H1 (cell line): ENCODE results near the gene SYNPO. TPM values are rescaled to one million over a fixed set of nuclear protein-coding genes. Genes with fewer than 3 reads are reported as not detected.

Source experiments
- CTCF ChIA-PET: fragments of 300-600 bp; sonication (Branson Sonifier 250); formaldehyde crosslinking; loops from one replicate; lab custom pipeline; 2021; ENCODE audit not compliant: partially characterized antibody; lab: Charles Lee
- POLR2A ChIA-PET: fragments of 300-600 bp; sonication (Branson Sonifier 250); formaldehyde crosslinking; loops from one replicate; lab custom pipeline; 2021; ENCODE audit warnings: inconsistent platforms; ENCODE audit not compliant: partially characterized antibody; lab: Charles Lee
- DNase-seq, 2 experiments: peaks; one replicate each; pipeline versions ENCODE4 v3.0.0 to v3.0.0-alpha.2; 2010 to 2022; ENCODE audit warnings: low spot score in 2 of 2, low read depth in 1 of 2, mixed read lengths in 1 of 2
- FAIRE-seq: peaks from 2 replicates; lab custom pipeline; 2011; peaks lifted over from hg19 to GRCh38; lab: Jason Lieb, UNC
- H2AFZ ChIP-seq: 2 replicates; pipeline ENCODE4 v1.8.1; 2012; ENCODE audit warnings: low read length, inconsistent platforms
- H2AK5ac ChIP-seq: 2 replicates; pipeline ENCODE4 v1.6.1; 2013; ENCODE audit warnings: low read depth, low read length
- H2BK120ac ChIP-seq: replicated peaks from 2 replicates; pipeline ENCODE3; 2013; ENCODE audit warnings: low read depth, low read length, inconsistent platforms
- H2BK12ac ChIP-seq: 2 replicates; pipeline ENCODE4 v1.6.1; 2013; ENCODE audit warnings: low read depth, low read length
- H2BK15ac ChIP-seq: 2 replicates; pipeline ENCODE4 v1.6.1; 2013; ENCODE audit warnings: low read length
- H2BK20ac ChIP-seq: 2 replicates; pipeline ENCODE4 v1.6.1; 2013; ENCODE audit warnings: low read length
- H2BK5ac ChIP-seq: 2 replicates; pipeline ENCODE4 v1.6.1; 2013; ENCODE audit warnings: low read depth, low read length
- H3K14ac ChIP-seq: 2 replicates; pipeline ENCODE4 v1.6.1; 2013; ENCODE audit warnings: inconsistent platforms; ENCODE audit not compliant: insufficient read length
- H3K18ac ChIP-seq: 2 replicates; pipeline ENCODE4 v1.6.1; 2013; ENCODE audit warnings: low read length; ENCODE audit errors: extremely low read depth
- H3K23ac ChIP-seq: 2 replicates; pipeline ENCODE4 v1.6.1; 2013; ENCODE audit warnings: inconsistent platforms; ENCODE audit not compliant: insufficient read length
- H3K23me2 ChIP-seq: 2 replicates; pipeline ENCODE4 v1.6.1; 2013; ENCODE audit warnings: low read depth, low read length
- H3K27ac ChIP-seq: 2 replicates; pipeline ENCODE4 v1.6.1; 2011; ENCODE audit warnings: low read depth, low read length, inconsistent platforms
- H3K27me3 ChIP-seq, 4 experiments: replicated peaks in 1 of 4; 1 replicate in 1 of 4; 2 replicates in 3 of 4; pipeline versions ENCODE4 v1.6.1 to v1.8.1; 2011 to 2013; ENCODE audit warnings: low read length in 3 of 4, mild to moderate bottlenecking in 3 of 4, inconsistent platforms in 2 of 4, mixed read lengths in 2 of 4, moderate library complexity in 1 of 4; ENCODE audit not compliant: control insufficient read depth in 3 of 4, insufficient read depth in 3 of 4; ENCODE audit errors: extremely low read depth in 1 of 4
- H3K36me3 ChIP-seq, 4 experiments: 2 replicates each; pipeline versions ENCODE4 v1.6.1 to v1.8.1; 2011 to 2013; ENCODE audit warnings: mild to moderate bottlenecking in 4 of 4, low read length in 3 of 4, moderate library complexity in 2 of 4, control low read depth in 1 of 4, inconsistent platforms in 1 of 4; ENCODE audit not compliant: insufficient read depth in 4 of 4, control insufficient read depth in 2 of 4
- H3K4ac ChIP-seq: replicated peaks from 2 replicates; pipeline ENCODE3; 2013; ENCODE audit warnings: low read length, low read depth, mixed read lengths, inconsistent platforms; ENCODE audit not compliant: insufficient read length
- H3K4me1 ChIP-seq, 4 experiments: replicated peaks in 1 of 4; 1 replicate in 1 of 4; 2 replicates in 3 of 4; pipeline versions ENCODE4 v1.6.1 to v1.8.1; 2011 to 2013; ENCODE audit warnings: low read length in 3 of 4, inconsistent platforms in 2 of 4, mixed read lengths in 1 of 4; ENCODE audit not compliant: insufficient read depth in 4 of 4, control insufficient read depth in 3 of 4
- H3K4me2 ChIP-seq, 2 experiments: 2 replicates each; pipeline versions ENCODE4 v1.6.1 to v1.8.1; 2011 to 2013; ENCODE audit warnings: low read depth in 2 of 2, low read length in 2 of 2, control low read depth in 1 of 2, inconsistent platforms in 1 of 2, mild to moderate bottlenecking in 1 of 2; ENCODE audit not compliant: insufficient read depth in 1 of 2
- H3K4me3 ChIP-seq, 4 experiments: fragments of 200-600, 300-600 bp in 1 of 4; sonication (generic), shearing (Covaris generic), sonication (Bioruptor Twin) in 1 of 4; 2 replicates each; pipeline versions ENCODE4 v1.5.1 to v1.8.1; 2011 to 2016; ENCODE audit warnings: low read length in 4 of 4, low read depth in 3 of 4, control low read depth in 2 of 4, inconsistent platforms in 2 of 4, mild to moderate bottlenecking in 2 of 4, mixed read lengths in 1 of 4, moderate library complexity in 1 of 4; ENCODE audit not compliant: insufficient read depth in 2 of 4; ENCODE audit errors: extremely low read depth in 1 of 4
- H3K56ac ChIP-seq: replicated peaks from 2 replicates; pipeline ENCODE3; 2013; ENCODE audit warnings: low read depth, mild to moderate bottlenecking, mixed read lengths, low read length, inconsistent platforms; ENCODE audit not compliant: insufficient read length
- H3K79me1 ChIP-seq: 2 replicates; pipeline ENCODE4 v1.6.1; 2013; ENCODE audit warnings: low read depth, low read length, control low read depth
- H3K79me2 ChIP-seq, 2 experiments: 2 replicates each; pipeline versions ENCODE4 v1.6.1 to v1.8.1; 2012 to 2013; ENCODE audit warnings: low read length in 2 of 2, mild to moderate bottlenecking in 2 of 2, inconsistent platforms in 1 of 2; ENCODE audit not compliant: insufficient read depth in 2 of 2, control insufficient read depth in 1 of 2
- H3K9ac ChIP-seq, 4 experiments: replicated peaks in 1 of 4; 1 replicate in 1 of 4; 2 replicates in 3 of 4; pipeline versions ENCODE4 v1.6.1 to v1.8.1; 2011 to 2013; ENCODE audit warnings: low read depth in 3 of 4, low read length in 3 of 4, control low read depth in 2 of 4, mild to moderate bottlenecking in 2 of 4, moderate library complexity in 2 of 4, inconsistent platforms in 1 of 4; ENCODE audit errors: extremely low read depth in 1 of 4
- H3K9me3 ChIP-seq, 2 experiments: 2 replicates each; pipeline versions ENCODE4 v1.6.1 to v1.8.1; 2012 to 2013; ENCODE audit warnings: mild to moderate bottlenecking in 2 of 2, moderate library complexity in 2 of 2, control low read depth in 1 of 2, inconsistent platforms in 1 of 2, low read depth in 1 of 2, low read length in 1 of 2, mixed read lengths in 1 of 2; ENCODE audit not compliant: insufficient read depth in 2 of 2
- H4K20me1 ChIP-seq, 2 experiments: replicated peaks in 1 of 2; 2 replicates each; pipeline versions ENCODE3 to v1.8.1; 2011 to 2013; ENCODE audit warnings: inconsistent platforms in 2 of 2, low read length in 2 of 2, mild to moderate bottlenecking in 1 of 2; ENCODE audit not compliant: insufficient read depth in 2 of 2, control insufficient read depth in 1 of 2
- H4K5ac ChIP-seq: 2 replicates; pipeline ENCODE4 v1.6.1; 2013; ENCODE audit warnings: low read length, low read depth, mixed read lengths, inconsistent platforms; ENCODE audit not compliant: insufficient read length
- H4K8ac ChIP-seq: 2 replicates; pipeline ENCODE4 v1.8.0; 2013; ENCODE audit warnings: mild to moderate bottlenecking, moderate library complexity, low read length, inconsistent platforms; ENCODE audit not compliant: insufficient read depth; ENCODE audit errors: extremely low read depth
- H4K91ac ChIP-seq: replicated peaks from 2 replicates; pipeline ENCODE3; 2013; ENCODE audit warnings: low read length, mixed read lengths, inconsistent platforms; ENCODE audit not compliant: insufficient read length
- RAD21 ChIP-seq, 2 experiments: IDR thresholded peaks in 1 of 2; conservative IDR thresholded peaks in 1 of 2; 2 replicates each; pipeline ENCODE4 v1.6.1; 2011; ENCODE audit warnings: low read depth in 2 of 2, low read length in 2 of 2, improper control_type of control experiment in 1 of 2, inconsistent platforms in 1 of 2, mild to moderate bottlenecking in 1 of 2, moderate library complexity in 1 of 2
- SRF ChIP-seq: IDR thresholded peaks from 2 replicates; pipeline ENCODE4 v1.6.1; 2011; ENCODE audit warnings: mild to moderate bottlenecking, low read depth, low read length, moderate library complexity
- USF2 ChIP-seq: IDR thresholded peaks from 2 replicates; pipeline ENCODE4 v1.6.1; 2011; ENCODE audit warnings: low read length, improper control_type of control experiment
- WGBS, 2 experiments: shearing (Covaris generic) in 1 of 2; methylation state at CpG; one replicate each; pipeline versions ENCODE4 v1.1.6 to v1.1.7; 2013 to 2015; ENCODE audit warnings: low lambda C conversion rate in 2 of 2, mixed read lengths in 2 of 2, inconsistent platforms in 1 of 2, low coverage in 1 of 2, missing lambda C conversion rate in 1 of 2; ENCODE audit not compliant: insufficient replicate concordance in 2 of 2, insufficient coverage in 1 of 2, insufficient read length in 1 of 2; ENCODE audit errors: extremely low coverage in 1 of 2, missing lambda C conversion rate in 1 of 2; 5-methylcytosine and 5-hydroxymethylcytosine counted together
- polyA plus RNA-seq, 7 experiments: library from polyadenylated mRNA; depleted of rRNA in 3 of 7; stranded (reverse) in 5 of 7; unstranded in 2 of 7; fragments of >200 nt in 5 of 7; fragments of 200-250 nt in 2 of 7; gene quantifications; 1 replicate in 5 of 7; 2 replicates in 1 of 7; 4 replicates in 1 of 7; pipeline versions ENCODE4 v1.2.1 to v1.2.3, GENCODE V29; 2011 to 2013; ENCODE audit warnings: missing spikeins in 2 of 7, mixed read lengths in 2 of 7
- total RNA-seq: library from RNA; stranded (reverse); fragmentation: NEBNext Ultra II Directional; extraction: Animal tissue kit (Norgen Biotek cat#: 25700); gene quantifications from 2 replicates; pipeline ENCODE4 v1.2.1, GENCODE V29; 2021
- TF ChIP-seq, protein P1 (sequence below): IDR thresholded peaks from 2 replicates; pipeline ENCODE4 v1.6.1; 2012; ENCODE audit warnings: low read length, inconsistent platforms

The SYNPO gene
- total and polyA plus RNA-seq, 2 of the 8 experiments (the other 6 are each of a cell fraction or from before 2014, with no cell fraction given), result 2.3 TPM

GRCh38 chr5:150638488-150639376 is 1.7 kb upstream of the SYNPO start:
- Histone ChIP-seq H3K18ac (peak overlapping the region; percentile 4; the same call in 1 of the 2 replicates), H4K91ac (no peak overlapping the region), H2AK5ac (no peak overlapping the region), H3K36me3 (no peaks in the 10 kb centered on the region), H3K14ac (no peak overlapping the region), H3K23ac (no peak overlapping the region), H3K4me2 (no peak overlapping the region), H2BK20ac (no peak overlapping the region), H3K27ac (no peak overlapping the region), H2AFZ (no peak overlapping the region), H4K8ac (no peak overlapping the region; the same call in 1 of the 2 replicates), H3K4me3 (no peak overlapping the region), H4K20me1 (no peaks in the 10 kb centered on the region), H2BK12ac (peak overlapping the region; percentile 41; the same call in 1 of the 2 replicates), H3K9me3 (no peaks in the 10 kb centered on the region), H3K4me1 (peaks cover 0 to 22% (median 13%) of the 10 kb centered on the region in 4 experiments; a peak in 5 of 7 replicates), H3K27me3 (no peaks in the 10 kb centered on the region), H2BK15ac (no peak overlapping the region), H2BK120ac (no peak overlapping the region), H3K56ac (no peak overlapping the region), H3K23me2 (no peaks in the 10 kb centered on the region), H3K9ac (no peak overlapping the region), H3K4ac (no peak overlapping the region), H4K5ac (peak overlapping the region; percentile 14), H3K79me1 (no peaks in the 10 kb centered on the region), H2BK5ac (no peak overlapping the region), H3K79me2 (no peaks in the 10 kb centered on the region)
- POLR2A ChIA-PET, result interaction anchor here (1.0 to 1.3 kb wide), 4 partner anchors 10 to 62 kb away, joined by 3 to 4 read pairs (median 3); partner anchors contain the start of gene RBM22
- WGBS, 2 experiments, result 85% methylated on average over 6 of the region's 6 CpGs; no CpG with 5 or more reads in 1 of the 2 experiments
- CTCF ChIA-PET, result interaction anchor here (0.8 to 18.4 kb wide), 10 partner anchors 10 to 182 kb away, joined by 3 to 247 read pairs (median 6); partner anchors contain the start of gene MYOZ3
- FAIRE-seq (no peak), DNase-seq (no peak)
- TF ChIP-seq SRF (no peak), USF2 (no peak), RAD21 (IDR thresholded peaks at IDR 0.05 in 1 of 2, conservative IDR thresholded peaks at IDR 0.05 in 1 of 2; ENCODE audit: low read depth in 2 of 2, low read length in 2 of 2) (no peak)
- TF ChIP-seq, protein P1, sequence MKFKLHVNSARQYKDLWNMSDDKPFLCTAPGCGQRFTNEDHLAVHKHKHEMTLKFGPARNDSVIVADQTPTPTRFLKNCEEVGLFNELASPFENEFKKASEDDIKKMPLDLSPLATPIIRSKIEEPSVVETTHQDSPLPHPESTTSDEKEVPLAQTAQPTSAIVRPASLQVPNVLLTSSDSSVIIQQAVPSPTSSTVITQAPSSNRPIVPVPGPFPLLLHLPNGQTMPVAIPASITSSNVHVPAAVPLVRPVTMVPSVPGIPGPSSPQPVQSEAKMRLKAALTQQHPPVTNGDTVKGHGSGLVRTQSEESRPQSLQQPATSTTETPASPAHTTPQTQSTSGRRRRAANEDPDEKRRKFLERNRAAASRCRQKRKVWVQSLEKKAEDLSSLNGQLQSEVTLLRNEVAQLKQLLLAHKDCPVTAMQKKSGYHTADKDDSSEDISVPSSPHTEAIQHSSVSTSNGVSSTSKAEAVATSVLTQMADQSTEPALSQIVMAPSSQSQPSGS, result no peak
